NT2/D1 (cell line): ENCODE measurements around the gene MIPOL1.

Experiments used
- DNase-seq: peaks from one replicate; pipeline ENCODE4 v3.0.0-alpha.2; 2011; ENCODE audit warnings: low read depth, low spot score
- H3K27me3 ChIP-seq: 2 replicates; pipeline ENCODE4 v1.6.0; 2011; ENCODE audit warnings: mild to moderate bottlenecking; ENCODE audit not compliant: insufficient read length, insufficient read depth
- H3K36me3 ChIP-seq: 2 replicates; pipeline ENCODE4 v1.6.1; 2011; ENCODE audit warnings: mild to moderate bottlenecking, low read length, mixed read lengths; ENCODE audit not compliant: insufficient read depth, insufficient read length
- H3K4me1 ChIP-seq: 2 replicates; pipeline ENCODE4 v1.5.1; 2011; ENCODE audit not compliant: insufficient read depth, insufficient read length
- H3K4me3 ChIP-seq: 2 replicates; pipeline ENCODE4 v1.5.1; 2011; ENCODE audit warnings: low read depth; ENCODE audit not compliant: insufficient read length
- H3K9ac ChIP-seq: 2 replicates; pipeline ENCODE4 v1.6.0; 2011; ENCODE audit warnings: low read depth; ENCODE audit not compliant: insufficient read length
- H3K9me3 ChIP-seq: 2 replicates; pipeline ENCODE4 v1.5.1; 2011; ENCODE audit warnings: mild to moderate bottlenecking, low read length; ENCODE audit not compliant: insufficient read depth
- SUZ12 ChIP-seq: IDR thresholded peaks from 2 replicates; pipeline ENCODE4 v1.6.1; 2011; ENCODE audit not compliant: insufficient read length, insufficient read depth; ENCODE audit errors: extremely low read depth
- YY1 ChIP-seq: IDR thresholded peaks from 2 replicates; pipeline ENCODE4 v1.6.1; 2011; ENCODE audit not compliant: insufficient read length, insufficient read depth
- ZNF274 ChIP-seq: IDR thresholded peaks from 2 replicates; pipeline ENCODE4 v1.6.1; 2011; ENCODE audit warnings: mild to moderate bottlenecking, low read depth, low read length

Gene MIPOL1

DNA sequence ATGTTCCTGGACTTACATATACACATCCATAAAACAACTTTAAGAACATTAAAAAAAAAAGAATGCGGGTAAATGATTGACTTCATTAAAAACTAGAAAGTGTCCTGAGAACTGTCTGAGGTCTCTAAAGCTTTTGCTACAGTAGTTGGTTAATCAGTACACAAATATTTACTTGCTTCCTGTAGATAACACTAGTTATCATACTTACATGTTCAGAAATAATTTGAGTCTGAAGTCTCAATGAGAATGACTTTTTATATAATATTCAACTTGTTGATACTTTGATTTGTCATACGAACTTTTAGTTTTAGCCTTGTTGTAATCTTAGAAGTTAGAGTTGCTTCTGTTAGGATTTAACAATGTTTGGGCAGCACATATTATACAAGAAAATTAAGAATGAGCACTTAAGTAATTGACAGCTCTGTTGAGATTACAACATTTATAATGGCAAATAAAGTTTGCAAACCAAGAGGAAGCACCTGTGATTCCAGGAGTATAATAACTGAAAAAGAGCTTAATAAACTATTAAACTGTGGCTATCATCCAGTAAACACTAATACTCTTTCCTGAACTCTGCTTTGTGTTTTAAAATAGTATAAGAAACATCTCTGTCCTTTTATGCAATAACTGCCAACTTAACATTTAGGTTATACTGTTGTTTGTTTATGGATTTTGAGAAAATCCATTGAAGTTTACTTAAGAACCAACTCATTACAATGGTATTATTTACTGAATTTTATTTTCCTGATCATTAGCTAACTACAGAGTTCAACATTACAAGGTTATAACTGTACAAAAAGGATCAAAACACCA, 131.7 kb downstream of the MIPOL1 start:
- DNase-seq: no peak
- Histone ChIP-seq H3K4me3 (no peak overlapping the region), H3K9ac (no peak overlapping the region), H3K9me3 (no peaks in the 10 kb centered on the region), H3K4me1 (no peaks in the 10 kb centered on the region), H3K36me3 (no peaks in the 10 kb centered on the region), H3K27me3 (no peaks in the 10 kb centered on the region)
- TF ChIP-seq ZNF274 (no peak), YY1 (no peak), SUZ12 (no peak)

- Histone ChIP-seq H3K9me3 (no peaks in the 10 kb centered on the region), H3K4me3 (no peak overlapping the region), H3K36me3 (no peaks in the 10 kb centered on the region), H3K4me1 (no peaks in the 10 kb centered on the region), H3K27me3 (no peaks in the 10 kb centered on the region), H3K9ac (no peak overlapping the region)
- TF ChIP-seq SUZ12 (no peak), YY1 (no peak), ZNF274 (no peak)
- DNase-seq: no peak
These were observed 133.2 kb downstream of the MIPOL1 start for GRCh38 chr14:37330910-37331309.

GRCh38 chr14:37340353-37340752, 142.6 kb downstream of the MIPOL1 start:
- Histone ChIP-seq H3K9ac (no peak overlapping the region), H3K36me3 (no peaks in the 10 kb centered on the region), H3K4me3 (no peak overlapping the region), H3K27me3 (no peaks in the 10 kb centered on the region), H3K4me1 (no peaks in the 10 kb centered on the region), H3K9me3 (no peaks in the 10 kb centered on the region)
- no peak for TF ChIP-seq YY1
- TF ChIP-seq SUZ12: no peak
- TF ChIP-seq ZNF274: no peak
- no peak for DNase-seq

DNA sequence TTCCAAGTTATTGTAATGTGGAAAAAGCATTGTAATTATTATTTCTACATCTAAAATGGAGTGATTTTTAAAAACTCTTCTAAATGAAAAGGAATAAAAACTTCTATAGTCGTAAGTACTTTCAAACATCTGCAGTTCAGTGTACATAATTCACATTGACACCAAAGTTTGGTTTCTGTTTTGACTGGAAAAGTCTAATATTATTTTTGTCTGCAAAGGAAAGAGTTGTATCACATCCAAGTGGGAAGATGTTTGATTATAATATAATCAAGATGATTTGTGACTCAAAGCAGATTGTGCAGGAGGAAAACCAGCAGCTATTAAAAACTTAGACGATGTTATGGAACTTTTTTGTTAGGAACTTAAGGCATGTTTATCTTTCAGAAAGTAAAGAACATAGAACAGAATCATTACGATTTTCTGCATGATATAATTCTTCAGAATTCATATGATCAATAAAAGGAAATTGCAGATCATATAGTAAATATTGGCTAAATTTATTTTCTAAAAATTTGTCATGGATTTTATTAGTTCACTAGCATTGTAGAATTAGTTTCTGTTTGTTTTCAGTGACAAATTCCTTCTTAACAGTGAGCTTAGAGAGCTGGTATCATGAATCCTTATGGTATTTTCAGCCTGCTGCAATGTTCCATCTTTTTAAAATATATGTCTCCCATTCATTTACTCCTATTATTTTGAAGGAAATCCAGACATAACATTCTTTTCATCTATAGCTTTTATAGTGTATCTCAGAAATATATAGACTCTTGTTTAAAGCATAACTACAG, 145.8 kb downstream of the MIPOL1 start:
- Histone ChIP-seq H3K27me3 (no peaks in the 10 kb centered on the region), H3K4me3 (no peak overlapping the region), H3K36me3 (no peaks in the 10 kb centered on the region), H3K9me3 (no peaks in the 10 kb centered on the region), H3K9ac (no peak overlapping the region), H3K4me1 (no peaks in the 10 kb centered on the region)
- DNase-seq: no peak
- TF ChIP-seq ZNF274: no peak
- no peak for TF ChIP-seq YY1
- TF ChIP-seq SUZ12: no peak

GRCh38 chr14:37363661-37364060, 165.9 kb downstream of the MIPOL1 start:
- Histone ChIP-seq H3K36me3 (no peaks in the 10 kb centered on the region), H3K9me3 (no peaks in the 10 kb centered on the region), H3K4me1 (no peaks in the 10 kb centered on the region), H3K9ac (no peak overlapping the region), H3K4me3 (no peak overlapping the region), H3K27me3 (no peaks in the 10 kb centered on the region)
- DNase-seq: no peak
- no peak for TF ChIP-seq ZNF274
- no peak for TF ChIP-seq SUZ12
- no peak for TF ChIP-seq YY1

- H3K9ac ChIP-seq: no peak overlapping the region
- DNase-seq: no peak
- no peaks in the 10 kb centered on the region for H3K9me3 ChIP-seq
- H3K27me3 ChIP-seq: no peaks in the 10 kb centered on the region
- TF ChIP-seq YY1 (no peak), ZNF274 (no peak), SUZ12 (no peak)
- no peak overlapping the region for H3K4me3 ChIP-seq
- H3K4me1 ChIP-seq: no peaks in the 10 kb centered on the region
- no peaks in the 10 kb centered on the region for H3K36me3 ChIP-seq
These were observed 171.7 kb downstream of the MIPOL1 start for GRCh38 chr14:37369425-37369824.

DNA sequence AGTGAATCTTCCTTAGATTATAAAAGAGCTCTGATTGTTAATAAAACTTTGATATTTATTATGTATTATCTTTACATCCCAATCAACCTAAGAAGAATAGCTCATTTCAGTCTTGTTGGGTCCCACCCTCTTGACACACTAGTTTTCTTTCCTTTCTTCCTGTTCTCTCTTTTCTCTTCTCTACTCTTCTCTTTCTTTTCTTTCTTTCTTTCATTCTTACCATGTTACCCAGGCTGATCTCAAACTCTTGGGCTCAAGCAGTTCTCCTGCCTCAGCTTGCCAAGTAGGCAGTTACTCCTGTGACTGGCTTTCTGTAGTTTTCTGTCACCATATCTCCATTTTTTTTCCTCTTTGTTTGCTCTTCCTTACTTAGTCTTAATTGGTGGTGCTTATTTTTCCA, 177.8 kb downstream of the MIPOL1 start:
- DNase-seq: no peak
- H3K4me3 ChIP-seq: no peak overlapping the region
- no peak overlapping the region for H3K9ac ChIP-seq
- no peaks in the 10 kb centered on the region for H3K27me3 ChIP-seq
- TF ChIP-seq SUZ12: no peak
- TF ChIP-seq YY1: no peak
- TF ChIP-seq ZNF274: no peak
- H3K36me3 ChIP-seq: no peaks in the 10 kb centered on the region
- no peaks in the 10 kb centered on the region for H3K9me3 ChIP-seq
- H3K4me1 ChIP-seq: no peaks in the 10 kb centered on the region
